NB4 (cell line): ENCODE measurements around the gene ERBB4.

Source experiments
- MAX ChIP-seq: IDR thresholded peaks from 2 replicates; pipeline ENCODE4 v1.6.1; 2011; ENCODE audit warnings: low read depth, low read length
- MYC ChIP-seq: IDR thresholded peaks from 2 replicates; pipeline ENCODE4 v1.6.1; 2011; ENCODE audit warnings: low read depth, low read length
- POLR2A ChIP-seq: IDR thresholded peaks from 2 replicates; pipeline ENCODE4 v1.6.1; 2011; ENCODE audit warnings: mild to moderate bottlenecking; ENCODE audit not compliant: insufficient read length; ENCODE audit errors: extremely low read depth
- TF ChIP-seq, protein P1 (sequence below): IDR thresholded peaks from one replicate; pipeline ENCODE4 v1.5.1; 2012; ENCODE audit warnings: low read depth, low read length

GRCh38 chr2:212548455-212548819 lies 9.8 kb upstream of the ERBB4 start:
- TF ChIP-seq POLR2A (no peak), MYC (no peak), MAX (no peak)
- TF ChIP-seq, protein P1, sequence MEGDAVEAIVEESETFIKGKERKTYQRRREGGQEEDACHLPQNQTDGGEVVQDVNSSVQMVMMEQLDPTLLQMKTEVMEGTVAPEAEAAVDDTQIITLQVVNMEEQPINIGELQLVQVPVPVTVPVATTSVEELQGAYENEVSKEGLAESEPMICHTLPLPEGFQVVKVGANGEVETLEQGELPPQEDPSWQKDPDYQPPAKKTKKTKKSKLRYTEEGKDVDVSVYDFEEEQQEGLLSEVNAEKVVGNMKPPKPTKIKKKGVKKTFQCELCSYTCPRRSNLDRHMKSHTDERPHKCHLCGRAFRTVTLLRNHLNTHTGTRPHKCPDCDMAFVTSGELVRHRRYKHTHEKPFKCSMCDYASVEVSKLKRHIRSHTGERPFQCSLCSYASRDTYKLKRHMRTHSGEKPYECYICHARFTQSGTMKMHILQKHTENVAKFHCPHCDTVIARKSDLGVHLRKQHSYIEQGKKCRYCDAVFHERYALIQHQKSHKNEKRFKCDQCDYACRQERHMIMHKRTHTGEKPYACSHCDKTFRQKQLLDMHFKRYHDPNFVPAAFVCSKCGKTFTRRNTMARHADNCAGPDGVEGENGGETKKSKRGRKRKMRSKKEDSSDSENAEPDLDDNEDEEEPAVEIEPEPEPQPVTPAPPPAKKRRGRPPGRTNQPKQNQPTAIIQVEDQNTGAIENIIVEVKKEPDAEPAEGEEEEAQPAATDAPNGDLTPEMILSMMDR, result no peak
